Neutrophil (primary cell): ENCODE data around the gene SPATA4.

Experiments
- H3K27ac ChIP-seq: fragments of 200-600 bp; sonication (generic); 2 replicates; pipeline ENCODE4 v1.5.1; 2016; ENCODE audit warnings: mild to moderate bottlenecking, moderate library complexity
- H3K27me3 ChIP-seq: fragments of 200-600 bp; sonication (generic); 2 replicates; pipeline ENCODE4 v1.6.0; 2016; ENCODE audit warnings: mild to moderate bottlenecking
- H3K36me3 ChIP-seq: fragments of 200-600 bp; sonication (generic); 2 replicates; pipeline ENCODE4 v1.5.1; 2017
- H3K4me1 ChIP-seq, 2 experiments: fragments of 200-600 bp in 1 of 2; sonication (generic) in 1 of 2; 1 replicate in 1 of 2; 2 replicates in 1 of 2; pipeline versions ENCODE4 v1.5.1 to v1.6.1; 2013 to 2016; ENCODE audit warnings: low read depth in 1 of 2, low read length in 1 of 2, mild to moderate bottlenecking in 1 of 2, moderate library complexity in 1 of 2; ENCODE audit not compliant: control insufficient read depth in 1 of 2, insufficient read depth in 1 of 2
- H3K4me3 ChIP-seq, 2 experiments: fragments of 200-600 bp in 1 of 2; sonication (generic) in 1 of 2; 1 replicate in 1 of 2; 2 replicates in 1 of 2; pipeline ENCODE4 v1.5.1; 2013 to 2016; ENCODE audit warnings: low read depth in 1 of 2, low read length in 1 of 2, mild to moderate bottlenecking in 1 of 2, moderate library complexity in 1 of 2
- H3K9me3 ChIP-seq: fragments of 200-600 bp; sonication (generic); 2 replicates; pipeline ENCODE4 v1.5.1; 2016
- CTCF ChIP-seq: fragments of 200-600 bp; sonication (generic); IDR thresholded peaks from 2 replicates; pipeline ENCODE4 v1.5.1; 2016; ENCODE audit warnings: antibody characterized with exemption

Gene SPATA4

GRCh38 chr4:176205299-176205698 is 9.9 kb upstream of the SPATA4 start:
- Histone ChIP-seq H3K27me3 (no peaks in the 10 kb centered on the region), H3K4me1 (no peaks in the 10 kb centered on the region), H3K27ac (no peak overlapping the region), H3K9me3 (no peaks in the 10 kb centered on the region), H3K4me3 (no peak overlapping the region), H3K36me3 (no peaks in the 10 kb centered on the region)
- TF ChIP-seq CTCF = no peak

- no peaks in the 10 kb centered on the region for H3K36me3 ChIP-seq
- peaks cover 6 to 9% of the 10 kb centered on the region in 2 experiments for H3K4me1 ChIP-seq
- H3K9me3 ChIP-seq = no peaks in the 10 kb centered on the region
- TF ChIP-seq CTCF = no peak
- no peak overlapping the region for H3K4me3 ChIP-seq
- H3K27me3 ChIP-seq = peaks cover 28% of the 10 kb centered on the region
- H3K27ac ChIP-seq = no peak overlapping the region
Observed at GRCh38 chr4:176198316-176198903, 3.0 kb upstream of the SPATA4 start.

- Histone ChIP-seq H3K9me3 (no peaks in the 10 kb centered on the region), H3K4me3 (no peak overlapping the region), H3K27me3 (peaks cover 43% of the 10 kb centered on the region), H3K36me3 (no peaks in the 10 kb centered on the region), H3K27ac (no peak overlapping the region), H3K4me1 (peaks cover 8 to 9% of the 10 kb centered on the region in 2 experiments)
- no peak for TF ChIP-seq CTCF
Observed at GRCh38 chr4:176193938-176194337, 1.4 kb downstream of the SPATA4 start.

GRCh38 chr4:176193126-176193525 is 2.3 kb downstream of the SPATA4 start:
- Histone ChIP-seq H3K27ac (no peak overlapping the region), H3K36me3 (no peaks in the 10 kb centered on the region), H3K27me3 (peaks cover 35% of the 10 kb centered on the region), H3K4me1 (peaks cover 13 to 15% of the 10 kb centered on the region in 2 experiments), H3K9me3 (no peaks in the 10 kb centered on the region), H3K4me3 (no peak overlapping the region)
- TF ChIP-seq CTCF = no peak

GRCh38 chr4:176191974-176192373 is 3.4 kb downstream of the SPATA4 start:
- H3K4me1 ChIP-seq = peaks cover 13 to 15% of the 10 kb centered on the region in 2 experiments
- TF ChIP-seq CTCF = no peak
- no peaks in the 10 kb centered on the region for H3K36me3 ChIP-seq
- H3K4me3 ChIP-seq = no peak overlapping the region
- no peaks in the 10 kb centered on the region for H3K9me3 ChIP-seq
- H3K27ac ChIP-seq = no peak overlapping the region
- peaks cover 31% of the 10 kb centered on the region for H3K27me3 ChIP-seq
